NCI-H2029 (cell line): ENCODE measurements around the gene PRKG1.
"Not testable (repeated sequence)": the region's sequence is repeated elsewhere in the genome, so short reads cannot be mapped to it uniquely, and the experiment has no call there.

Experiments
- DNase-seq: peaks from one replicate; lab custom pipeline; 2025; lab: John Stamatoyannopoulos, UW

Gene PRKG1

GRCh38 chr10:52129410-52130178, 1055.3 kb downstream of the PRKG1 start:
- DNase-seq: no peak

GRCh38 chr10:52135101-52135500, 1060.8 kb downstream of the PRKG1 start:
- DNase-seq: no peak

GRCh38 chr10:52136921-52137320, 1062.6 kb downstream of the PRKG1 start:
- DNase-seq: no peak

GRCh38 chr10:52143338-52143737, 1069.1 kb downstream of the PRKG1 start:
- no peak for DNase-seq

DNA sequence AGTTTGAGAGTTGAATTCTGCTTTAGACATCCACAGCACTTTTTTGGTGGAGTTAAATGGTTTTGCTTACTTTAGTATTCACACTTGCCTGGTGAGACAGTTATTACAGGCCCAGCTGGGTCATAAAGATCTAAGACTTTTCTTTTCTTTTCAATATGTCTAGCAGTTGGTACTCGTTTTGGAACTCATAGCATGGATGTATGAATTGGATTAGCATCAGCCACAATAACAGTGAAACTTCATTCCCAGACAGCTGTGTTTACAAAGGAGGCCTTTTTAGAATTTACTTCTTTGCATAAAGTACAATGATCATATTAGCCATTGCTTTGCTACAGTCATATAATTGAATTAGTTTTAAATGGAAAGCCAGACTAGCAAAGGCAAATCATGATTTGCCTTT, 1071.3 kb downstream of the PRKG1 start:
- DNase-seq: no peak

GRCh38 chr10:52146766-52147165, 1072.5 kb downstream of the PRKG1 start:
- no peak for DNase-seq

DNA sequence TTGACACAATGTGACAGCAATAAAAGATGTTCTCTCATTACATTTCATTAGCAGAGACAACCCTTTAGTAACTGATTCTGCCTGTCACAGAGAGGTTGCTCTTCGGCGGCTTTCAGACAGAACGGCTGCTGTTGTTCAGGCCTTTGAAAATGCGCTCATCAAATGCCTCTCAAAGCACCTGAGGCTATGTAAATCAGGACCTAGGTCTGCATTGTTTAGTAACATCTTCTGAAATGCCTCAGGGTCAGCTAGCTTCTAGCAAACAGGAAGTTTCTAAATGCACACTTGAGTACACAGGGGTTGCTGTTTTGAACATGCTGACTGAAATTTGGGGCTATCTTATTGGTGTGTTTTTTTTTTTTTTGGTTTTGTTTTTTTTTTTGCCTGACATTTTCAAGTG, 1096.5 kb downstream of the PRKG1 start:
- no peak for DNase-seq

DNA sequence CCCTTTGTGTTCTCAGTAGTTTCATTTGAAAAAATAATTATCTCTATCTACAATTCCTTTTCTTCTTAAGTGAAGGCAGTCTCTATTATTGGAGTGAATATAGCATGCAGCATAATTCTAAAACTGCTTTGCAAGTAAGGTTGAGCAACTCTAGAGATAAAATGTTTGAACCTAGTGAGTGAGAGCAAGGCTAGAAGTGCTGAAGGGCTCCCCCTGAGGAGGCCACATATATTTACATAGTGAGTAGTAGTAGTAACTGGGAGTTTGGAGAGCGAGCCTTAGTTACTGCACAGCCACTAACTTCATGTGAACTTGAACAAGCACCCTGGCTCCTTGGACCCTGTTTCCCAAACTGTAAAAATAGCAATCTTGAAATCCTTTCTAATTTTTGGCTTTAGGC, 1098.3 kb downstream of the PRKG1 start:
- DNase-seq: no peak

- DNase-seq: no peak
Observed at GRCh38 chr10:52185256-52185655, 1111.0 kb downstream of the PRKG1 start.

- DNase-seq: no peak
Observed at GRCh38 chr10:52187521-52188258, 1113.4 kb downstream of the PRKG1 start.

GRCh38 chr10:52191049-52191448, 1116.8 kb downstream of the PRKG1 start:
- no peak for DNase-seq

- DNase-seq: no peak
Observed at GRCh38 chr10:52194191-52194590, 1119.9 kb downstream of the PRKG1 start.

GRCh38 chr10:52194716-52195115, 1120.4 kb downstream of the PRKG1 start:
- no peak for DNase-seq

DNA sequence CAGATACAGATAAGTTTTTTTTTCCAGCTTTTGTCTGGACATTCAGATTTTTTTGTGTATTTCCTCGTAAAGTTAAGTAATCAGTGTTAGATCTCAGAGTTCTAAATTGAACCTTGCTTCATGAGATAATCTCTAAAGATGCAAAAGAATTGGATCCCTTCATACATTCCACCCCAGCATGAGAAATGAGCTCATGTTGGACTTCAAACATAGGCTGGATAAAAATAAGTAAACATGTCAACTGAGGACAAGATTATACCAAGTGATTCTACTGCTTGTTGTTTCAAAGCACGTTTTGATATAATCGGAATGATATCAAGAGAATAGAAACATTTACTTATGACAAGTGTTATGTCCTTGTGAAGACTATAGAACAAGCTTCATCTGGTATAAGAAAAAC, 1122.8 kb downstream of the PRKG1 start:
- DNase-seq: no peak

GRCh38 chr10:52198540-52198939, 1124.3 kb downstream of the PRKG1 start:
- DNase-seq: no peak

GRCh38 chr10:52204906-52205305, 1130.6 kb downstream of the PRKG1 start:
- not testable (repeated sequence) for DNase-seq

DNA sequence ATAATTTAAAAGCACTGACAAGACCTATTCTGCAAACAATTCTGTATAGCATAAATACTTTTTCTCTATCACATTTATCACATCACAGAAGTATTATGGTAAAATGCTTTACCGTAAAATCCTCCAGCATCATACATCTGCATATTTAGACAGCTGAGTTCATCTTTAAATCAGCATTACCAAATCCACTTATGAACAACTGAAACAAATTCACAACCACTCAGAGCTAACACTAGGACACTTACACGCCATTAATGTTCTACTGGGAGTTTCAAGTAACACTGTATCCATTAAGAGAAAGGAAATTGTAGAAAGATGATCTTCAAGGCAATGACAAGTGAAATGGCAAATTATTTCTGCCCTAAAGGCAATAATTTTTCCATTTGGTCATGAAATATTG, 1134.1 kb downstream of the PRKG1 start:
- DNase-seq: no peak

- no peak for DNase-seq
Observed at GRCh38 chr10:52210161-52210560, 1135.9 kb downstream of the PRKG1 start.

DNA sequence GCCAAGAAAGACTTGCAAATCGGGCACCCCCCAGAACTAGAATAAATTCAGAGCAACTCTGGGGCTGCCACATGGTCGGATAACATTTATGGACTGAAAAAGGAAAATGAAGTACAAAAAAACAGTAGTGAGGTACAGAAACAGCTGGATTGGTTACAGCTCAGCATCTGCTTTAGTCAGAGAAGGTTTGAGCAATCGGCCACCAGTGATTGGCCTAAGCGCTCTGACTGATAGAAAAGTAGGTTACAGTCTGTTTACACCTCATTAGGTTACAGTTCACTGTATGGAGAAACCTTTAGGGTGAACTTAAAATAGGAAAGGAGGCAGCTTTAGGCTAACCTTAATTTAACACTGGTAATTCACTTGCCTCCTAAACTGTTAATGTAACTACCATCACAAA, 1137.8 kb downstream of the PRKG1 start:
- no peak for DNase-seq

GRCh38 chr10:52212802-52213201, 1138.5 kb downstream of the PRKG1 start:
- no peak for DNase-seq

GRCh38 chr10:52213321-52213752, 1139.0 kb downstream of the PRKG1 start:
- no peak for DNase-seq

DNA sequence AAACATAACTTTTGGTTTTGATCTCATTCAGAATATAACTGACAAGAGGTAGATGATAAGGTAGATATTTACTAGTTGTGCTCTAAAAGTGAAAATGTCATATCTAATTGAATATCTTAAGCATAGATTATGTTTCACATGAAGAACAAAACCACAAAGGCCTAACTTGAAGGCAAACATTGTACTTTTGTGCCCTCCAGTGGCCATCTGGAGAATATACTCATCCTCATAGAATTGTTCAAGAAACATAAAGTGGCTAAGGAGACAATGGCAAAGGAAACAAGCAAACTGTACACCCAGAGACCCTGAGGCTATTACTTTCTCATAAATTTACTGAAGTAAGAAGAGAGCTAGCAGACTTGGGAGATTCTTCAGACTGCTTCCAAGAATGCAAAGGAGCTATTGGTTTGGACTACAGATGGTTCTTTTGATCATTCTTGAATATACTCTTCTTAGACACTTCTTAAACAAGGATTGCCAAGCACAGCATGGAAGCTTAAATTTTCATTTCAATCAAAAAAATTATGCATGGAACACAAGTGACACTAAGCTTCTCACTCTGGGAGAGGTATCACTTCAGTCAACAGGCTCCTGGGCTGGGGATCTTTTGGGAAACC, 1141.6 kb downstream of the PRKG1 start:
- no peak for DNase-seq

- no peak for DNase-seq
Observed at GRCh38 chr10:52216852-52217251, 1142.6 kb downstream of the PRKG1 start.
